Panc1 (cell line): Measurements from ENCODE around the gene SH3BP2. TPM values are rescaled to one million over a fixed set of nuclear protein-coding genes. Genes with fewer than 3 reads are reported as not detected.

Experiments used
- ATAC-seq: fragments of 200-7000 bp; cut with Tn5 transposase; 2 replicates; pipeline ENCODE4 v1.9.1; 2020; ENCODE audit warnings: mild to moderate bottlenecking, moderate library complexity
- BruUV-seq: library from RNA; stranded (reverse); fragments of 400-500 nt; replicated peaks from 2 replicates; lab custom pipeline; 2021; lab: Mats Ljungman, UMichigan
- CTCF ChIA-PET: fragments of 300-600 bp; sonication (Branson Sonifier 250); formaldehyde crosslinking; loops from one replicate; lab custom pipeline; 2022; ENCODE audit warnings: antibody characterized with exemption; lab: Charles Lee
- POLR2A ChIA-PET: fragments of 300-600 bp; sonication (Branson Sonifier 250); formaldehyde crosslinking; loops from one replicate; lab custom pipeline; 2022; ENCODE audit warnings: antibody characterized with exemption; lab: Charles Lee
- DNase-seq: peaks from one replicate; pipeline ENCODE4 v3.0.0-alpha.2; 2010; ENCODE audit warnings: low read depth, low spot score
- H3K27ac ChIP-seq: 2 replicates; pipeline ENCODE4 v1.5.1; 2011; ENCODE audit warnings: mild to moderate bottlenecking, low read length, inconsistent platforms
- H3K27me3 ChIP-seq: fragments of 200-500 bp; sonication (Bioruptor generic); 2 replicates; pipeline ENCODE4 v1.6.0; 2014; ENCODE audit warnings: low read length, inconsistent platforms; ENCODE audit not compliant: control insufficient read depth, insufficient read depth
- H3K36me3 ChIP-seq: fragments of 200-500 bp; sonication (Bioruptor generic); 2 replicates; pipeline ENCODE4 v1.5.1; 2014; ENCODE audit warnings: inconsistent platforms, mild to moderate bottlenecking, low read length, moderate library complexity; ENCODE audit not compliant: control insufficient read depth, insufficient read depth
- H3K4me1 ChIP-seq: 2 replicates; pipeline ENCODE4 v1.5.1; 2011; ENCODE audit warnings: inconsistent platforms, mild to moderate bottlenecking, low read length, moderate library complexity; ENCODE audit not compliant: control insufficient read depth, insufficient read depth
- H3K4me3 ChIP-seq, 2 experiments: 2 replicates each; pipeline ENCODE4 v1.5.1; 2011 to 2012; ENCODE audit warnings: low read depth in 2 of 2, low read length in 2 of 2, mild to moderate bottlenecking in 2 of 2, inconsistent platforms in 1 of 2, moderate library complexity in 1 of 2
- H3K9me3 ChIP-seq: fragments of 200-500 bp; sonication (Bioruptor generic); 2 replicates; pipeline ENCODE4 v1.5.1; 2014; ENCODE audit warnings: low read depth, mild to moderate bottlenecking, inconsistent platforms, low read length, moderate library complexity; ENCODE audit not compliant: control insufficient read depth, insufficient read depth
- CTCF ChIP-seq: fragments of 450-650 bp; IDR thresholded peaks from 2 replicates; pipeline ENCODE4 v1.5.1; 2017; ENCODE audit warnings: mild to moderate bottlenecking
- POLR2AphosphoS5 ChIP-seq: IDR thresholded peaks from 2 replicates; pipeline ENCODE4 v1.6.1; 2012; ENCODE audit warnings: mild to moderate bottlenecking, low read depth, low read length, moderate library complexity
- REST ChIP-seq, 2 experiments: IDR thresholded peaks; 2 replicates each; pipeline ENCODE4 v1.6.1; 2011 to 2012; ENCODE audit warnings: low read depth in 2 of 2, control low read depth in 1 of 2, low read length in 1 of 2, mild to moderate bottlenecking in 1 of 2, moderate library complexity in 1 of 2; ENCODE audit not compliant: insufficient read depth in 1 of 2
- SIN3A ChIP-seq: IDR thresholded peaks from 2 replicates; pipeline ENCODE4 v1.6.1; 2012; ENCODE audit warnings: low read depth, mild to moderate bottlenecking, low read length, moderate library complexity, borderline replicate concordance; ENCODE audit not compliant: insufficient read depth
- TCF7L2 ChIP-seq: IDR thresholded peaks from 2 replicates; pipeline ENCODE4 v1.6.1; 2011; ENCODE audit warnings: mild to moderate bottlenecking, low read depth, low read length, inconsistent platforms
- in situ Hi-C: cut with HindIII; loops from 2 replicates; pipeline ENCODE4 v1.10.0; 2016; ENCODE audit warnings: low sequenced_read_pairs, low pct_unique_long_range_greater_than_20kb
- intact Hi-C: fragments of 100-400 bp; cut with micrococcal nuclease; formaldehyde crosslinking; loops from one replicate; pipeline ENCODE4 v1.10.0; 2022; ENCODE audit not compliant: unreplicated experiment
- total RNA-seq: library from RNA; stranded (reverse); gene quantifications from one replicate; pipeline ENCODE4 v1.2.1, GENCODE V29; 2021; ENCODE audit not compliant: unreplicated experiment

The SH3BP2 gene
- total RNA-seq, 1 experiment from 2014 or later: 93.4 TPM

GRCh38 chr4:2861631-2862436 lies 68.9 kb downstream of the SH3BP2 start:
- no TSS peak for BruUV-seq
- POLR2A ChIA-PET: no interaction called here
- CTCF ChIA-PET: interaction anchor here (0.5 kb wide), 1 partner anchor 19 kb away, joined by 13 read pairs; no protein-coding TSS in a partner anchor

GRCh38 chr4:2862528-2862927 lies 69.6 kb downstream of the SH3BP2 start:
- CTCF ChIA-PET: interaction anchor here (0.5 kb wide), 1 partner anchor 20 kb away, joined by 13 read pairs; no protein-coding TSS in a partner anchor
- TF ChIP-seq SIN3A: no peak
- TF ChIP-seq TCF7L2: no peak
- TF ChIP-seq POLR2AphosphoS5: no peak
- no peak for TF ChIP-seq CTCF
- TF ChIP-seq REST (IDR thresholded peaks at IDR 0.05; ENCODE audit: insufficient read depth in 1 of 2, low read depth in 2 of 2, low read length in 1 of 2): no peak
- H3K4me1 ChIP-seq: peaks cover 38% of the 10 kb centered on the region
- H3K27me3 ChIP-seq: no peaks in the 10 kb centered on the region
- no TSS peak for BruUV-seq
- no peaks in the 10 kb centered on the region for H3K9me3 ChIP-seq
- intact Hi-C loops (no loop called here), in situ Hi-C loops (no loop called here)
- ATAC-seq: peak; percentile 62
- POLR2A ChIA-PET: interaction anchor here (0.6 kb wide), 1 partner anchor 21 kb away, joined by 3 read pairs; no protein-coding TSS in a partner anchor
- H3K4me3 ChIP-seq: no peak overlapping the region
- DNase-seq: no peak
- H3K36me3 ChIP-seq: no peaks in the 10 kb centered on the region
- no peak overlapping the region for H3K27ac ChIP-seq

More at GRCh38 chr4:2861631-2862436, 68.9 kb downstream of the SH3BP2 start:
- Histone ChIP-seq H3K27me3 (no peaks in the 10 kb centered on the region), H3K4me3 (no peak overlapping the region), H3K36me3 (no peaks in the 10 kb centered on the region), H3K9me3 (no peaks in the 10 kb centered on the region), H3K4me1 (peaks cover 38% of the 10 kb centered on the region), H3K27ac (no peak overlapping the region)
- ATAC-seq: no peak
- TF ChIP-seq CTCF: no peak
- TF ChIP-seq REST (IDR thresholded peaks at IDR 0.05; ENCODE audit: insufficient read depth in 1 of 2, low read depth in 2 of 2, low read length in 1 of 2): no peak
- in situ Hi-C loops (no loop called here), intact Hi-C loops (no loop called here)
- no peak for DNase-seq
